Right lobe of liver (tissue), 4 donors: ENCODE measurements around the gene CDYL.

Experiments
- CTCF ChIP-seq, 4 donors: fragments of 200-600 bp in 3 of 4; fragments of 450-650 bp in 1 of 4; IDR thresholded peaks; one replicate each; pipeline versions ENCODE4 v1.5.1 to v1.8.0; 2016 to 2022; ENCODE audit warnings: antibody characterized with exemption in 4 of 4, mild to moderate bottlenecking in 2 of 4
- POLR2A ChIP-seq: fragments of 450-650 bp; IDR thresholded peaks from one replicate; pipeline ENCODE4 v1.6.1; 2017; ENCODE audit warnings: antibody characterized with exemption, mild to moderate bottlenecking
- donor health status: DM: no; HTN: no; CAD: no.
- donor health status: DM: no; HTN: no; CAD: no.
- donor health status: DM: no; HTN: yes; CAD: no.

DNA sequence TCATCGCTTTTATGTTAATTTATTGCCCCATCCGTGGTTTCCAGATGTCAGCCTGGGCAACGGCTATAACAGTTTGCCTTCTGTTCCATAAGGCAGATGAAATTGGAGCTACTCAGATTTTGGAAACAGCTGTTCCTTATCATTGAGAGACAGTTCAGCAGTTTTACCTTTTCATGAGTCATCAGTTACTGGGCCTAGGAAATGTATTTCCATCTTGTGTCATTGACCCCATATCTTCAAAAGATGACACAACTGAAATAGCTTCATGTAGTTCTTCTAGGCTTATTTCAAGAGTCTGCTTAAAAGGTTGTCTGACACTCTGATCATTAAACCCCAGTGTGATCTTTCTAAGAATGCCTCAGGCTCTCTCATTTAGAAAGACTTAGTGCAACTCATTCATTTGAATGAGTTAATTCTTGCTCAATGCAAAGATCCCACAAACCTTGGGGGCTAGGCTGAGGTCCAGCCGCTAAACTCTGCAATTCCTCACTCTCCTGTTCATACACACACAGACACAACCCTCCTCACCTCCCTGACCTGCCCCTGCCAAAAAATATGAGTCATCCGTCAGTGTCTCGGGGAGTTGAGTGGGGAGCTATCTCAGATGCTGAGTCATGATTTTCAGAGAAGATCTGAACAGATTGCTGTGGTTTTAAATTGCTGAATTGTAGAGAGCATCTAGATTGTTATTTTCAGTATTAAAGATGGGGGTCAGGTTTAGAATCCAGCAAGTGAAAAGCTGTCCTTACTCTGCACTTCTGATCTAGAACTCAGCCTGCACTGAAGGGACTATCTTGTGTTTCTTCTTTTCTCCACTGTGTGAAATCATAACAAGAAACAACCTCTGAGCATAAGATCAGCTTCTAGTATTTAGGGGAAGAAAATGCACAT lies 165.8 kb downstream of the CDYL start:
- no peak for TF ChIP-seq CTCF (IDR thresholded peaks at IDR 0.05)
- TF ChIP-seq POLR2A = no peak
